Glomerular endothelial cell (primary cell): ENCODE data around the gene TRIM73. TPM values are rescaled to one million over a fixed set of nuclear protein-coding genes. Genes with fewer than 3 reads are reported as not detected.
"Not testable (repeated sequence)": the region's sequence is repeated elsewhere in the genome, so short reads cannot be mapped to it uniquely, and the experiment has no call there.

Experiments used
- DNase-seq: peaks from one replicate; pipeline ENCODE4 v3.0.0-alpha.2; 2011; ENCODE audit warnings: low read depth, low spot score; ENCODE audit errors: extremely low read depth
- total RNA-seq: library from RNA; depleted of rRNA; stranded (reverse); fragments of >200 nt; gene quantifications from 2 replicates; pipeline ENCODE4 v1.2.3, GENCODE V29; 2015

Gene TRIM73
- total RNA-seq, 1 donor from 2014 or later: 2.6 TPM

DNA sequence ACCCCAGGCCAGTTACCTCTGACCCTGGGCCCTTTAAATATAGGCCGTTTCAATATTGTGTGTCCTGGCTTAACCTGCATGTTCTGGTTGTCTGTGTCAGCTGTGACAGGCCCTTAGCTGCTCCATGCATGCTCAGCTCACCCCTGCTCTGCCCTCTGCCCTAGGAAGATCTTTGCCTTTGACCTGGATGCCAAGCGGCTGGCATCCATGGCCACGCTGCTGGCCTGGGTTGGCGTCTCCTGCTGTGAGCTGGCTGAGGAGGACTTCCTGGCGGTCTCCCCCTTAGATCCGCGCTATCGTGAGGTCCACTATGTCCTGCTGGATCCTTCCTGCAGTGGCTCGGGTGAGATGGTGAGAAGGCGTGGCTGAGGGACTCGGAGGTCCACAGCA is 20.0 kb downstream of the TRIM73 start:
- DNase-seq: not testable (repeated sequence)

DNA sequence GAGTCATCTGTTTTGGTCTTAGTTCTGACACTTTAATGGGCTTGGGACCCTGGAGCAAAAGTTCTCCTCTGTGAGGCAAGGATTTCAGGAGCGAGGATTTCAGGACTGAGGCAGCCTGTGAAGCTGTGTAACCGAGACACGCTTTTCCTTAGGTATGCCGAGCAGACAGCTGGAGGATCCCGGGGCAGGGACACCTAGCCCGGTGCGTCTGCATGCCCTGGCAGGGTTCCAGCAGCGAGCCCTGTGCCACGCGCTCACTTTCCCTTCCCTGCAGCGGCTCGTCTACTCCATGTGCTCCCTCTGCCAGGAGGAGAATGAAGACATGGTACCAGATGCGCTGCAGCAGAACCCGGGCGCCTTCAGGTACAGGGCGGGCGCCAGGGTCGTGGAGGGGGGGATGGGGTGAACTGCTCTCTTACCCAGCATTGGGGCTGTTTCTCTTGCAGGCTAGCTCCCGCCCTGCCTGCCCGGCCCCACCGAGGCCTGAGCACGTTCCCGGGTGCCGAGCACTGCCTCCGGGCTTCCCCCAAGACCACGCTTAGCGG is 20.5 kb downstream of the TRIM73 start:
- not testable (repeated sequence) for DNase-seq

- DNase-seq: not testable (repeated sequence)
These were observed 21.4 kb downstream of the TRIM73 start for GRCh38 chr7:75416787-75417186.

GRCh38 chr7:75418292-75418858 is 22.9 kb downstream of the TRIM73 start:
- not testable (repeated sequence) for DNase-seq

DNA sequence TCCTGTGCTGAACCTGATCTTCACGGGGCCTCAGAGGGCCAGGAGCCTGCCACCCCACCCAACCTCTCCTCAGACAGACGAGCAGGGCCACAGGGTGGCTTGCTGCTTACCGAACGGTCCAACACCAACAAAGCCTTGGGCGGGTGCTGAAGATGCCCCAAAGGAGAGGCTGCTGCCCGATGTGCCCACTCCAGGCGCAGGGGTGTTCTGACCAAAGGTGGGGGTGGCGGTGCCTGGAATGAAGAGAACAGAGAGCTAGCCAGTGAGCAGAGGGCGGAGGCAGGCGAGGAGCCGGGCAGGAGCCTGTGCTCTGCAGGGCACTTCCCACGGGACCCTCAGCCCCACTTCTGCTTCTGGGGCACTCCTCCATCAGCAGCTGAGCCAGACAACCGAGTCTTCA is 23.8 kb downstream of the TRIM73 start:
- DNase-seq: not testable (repeated sequence)

DNA sequence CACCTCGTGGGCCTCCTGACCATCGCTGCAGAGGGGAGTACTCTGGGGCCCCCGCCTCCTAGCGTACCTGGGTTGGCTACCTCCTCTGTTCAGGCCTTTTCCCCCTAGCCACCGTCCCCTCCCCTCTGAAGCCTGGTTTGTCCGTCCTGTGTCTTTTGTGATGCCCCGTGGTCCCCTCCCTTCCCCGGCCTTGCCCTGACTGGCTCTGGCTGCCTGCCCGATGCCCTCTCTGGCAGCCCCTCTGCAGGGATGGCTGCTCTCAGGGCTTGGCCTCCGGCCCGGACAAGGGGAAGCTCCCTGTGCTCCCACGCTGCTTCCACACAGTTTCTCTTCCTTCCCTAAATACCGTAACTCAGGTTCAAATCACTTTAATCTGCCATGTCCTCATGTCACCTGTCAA is 24.3 kb downstream of the TRIM73 start:
- not testable (repeated sequence) for DNase-seq

- DNase-seq: not testable (repeated sequence)
These were observed 24.7 kb downstream of the TRIM73 start for GRCh38 chr7:75420152-75420551.

DNA sequence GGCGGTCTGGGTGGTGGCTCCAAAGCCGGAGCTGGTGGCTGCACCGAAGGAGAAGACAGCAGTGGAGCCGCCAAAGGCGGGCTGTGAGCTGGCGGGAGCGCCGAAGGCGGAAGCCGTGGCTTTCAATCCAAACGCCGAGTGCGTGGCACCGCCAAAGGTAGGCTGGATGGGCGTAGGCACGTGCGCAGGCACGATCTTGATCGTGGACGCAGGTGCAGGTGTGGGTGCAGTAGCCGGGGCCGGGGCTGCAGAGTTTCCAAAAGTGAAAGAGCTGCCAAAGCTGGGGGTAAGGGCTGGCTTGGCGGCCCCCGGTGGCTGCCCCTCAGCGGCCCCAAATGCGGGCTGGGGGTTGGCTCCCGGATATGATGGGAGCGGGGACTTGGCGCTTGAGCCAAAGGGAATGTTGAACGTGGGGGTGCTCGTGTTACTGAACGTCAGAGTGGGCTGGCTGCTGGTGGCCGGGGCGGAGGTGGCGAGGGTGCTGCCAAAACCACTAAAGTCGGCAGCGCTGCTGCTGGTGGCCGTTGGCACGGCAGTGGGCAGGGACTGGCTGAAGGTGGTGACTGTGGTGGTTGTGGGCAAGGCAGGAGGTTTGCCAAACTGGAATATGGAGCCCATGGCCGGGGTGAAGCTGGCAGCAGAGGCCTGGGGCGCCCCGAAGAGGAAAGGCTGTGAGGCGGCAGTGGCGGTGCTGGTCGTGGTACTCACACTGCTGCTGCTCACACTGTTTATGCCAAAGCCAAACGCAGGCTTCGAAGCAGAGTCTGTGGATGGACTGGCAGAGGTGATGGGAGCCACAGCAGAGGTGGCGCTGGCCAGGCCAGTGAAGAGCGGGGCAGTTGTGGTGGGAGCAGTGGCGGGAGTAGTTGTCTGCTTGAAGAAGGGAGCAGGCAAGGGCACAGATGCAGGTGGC is 26.6 kb downstream of the TRIM73 start:
- not testable (repeated sequence) for DNase-seq

GRCh38 chr7:75423481-75423880 is 28.1 kb downstream of the TRIM73 start:
- DNase-seq: not testable (repeated sequence)

DNA sequence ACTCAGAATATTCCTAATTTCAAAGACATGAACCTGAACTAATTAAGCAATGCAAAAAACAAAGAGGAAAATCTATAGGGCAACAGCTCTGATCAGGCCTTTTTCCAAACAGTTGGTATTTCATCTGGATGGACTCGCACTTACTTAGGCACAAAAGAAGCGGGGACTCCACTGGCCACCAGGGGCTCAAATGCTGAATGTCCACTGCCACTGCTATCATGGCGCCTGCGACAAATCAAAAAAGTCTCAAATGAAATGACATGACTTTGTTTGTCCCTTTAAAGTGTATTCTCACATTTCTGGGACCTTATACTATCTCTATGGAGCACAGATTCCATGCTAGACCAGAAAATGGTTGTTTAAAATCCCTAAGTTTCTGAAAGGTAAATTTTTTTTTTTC is 43.6 kb downstream of the TRIM73 start:
- not testable (repeated sequence) for DNase-seq

GRCh38 chr7:75442101-75442464 is 46.7 kb downstream of the TRIM73 start:
- not testable (repeated sequence) for DNase-seq

- DNase-seq: not testable (repeated sequence)
These were observed 47.2 kb downstream of the TRIM73 start for GRCh38 chr7:75442465-75443111.

DNA sequence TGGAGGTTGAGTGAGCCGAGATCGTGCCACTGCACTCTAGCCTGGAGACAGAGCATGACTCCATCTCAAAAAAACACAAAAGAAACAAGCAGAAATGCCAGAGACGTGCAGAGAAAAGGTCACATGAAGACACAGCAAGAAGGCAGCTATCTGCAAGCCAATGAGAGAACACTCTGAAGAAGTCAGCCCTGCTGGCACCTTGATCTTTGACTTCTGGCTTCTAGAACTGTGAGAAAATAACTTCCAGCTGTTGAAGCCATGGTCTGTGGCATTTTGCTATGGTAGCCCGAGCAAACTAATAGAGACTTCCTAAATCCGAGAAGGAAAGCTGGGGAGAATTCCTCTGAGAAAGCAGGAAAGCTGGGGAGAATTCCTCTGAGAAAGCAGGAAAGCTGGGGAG is 54.5 kb downstream of the TRIM73 start:
- not testable (repeated sequence) for DNase-seq

DNA sequence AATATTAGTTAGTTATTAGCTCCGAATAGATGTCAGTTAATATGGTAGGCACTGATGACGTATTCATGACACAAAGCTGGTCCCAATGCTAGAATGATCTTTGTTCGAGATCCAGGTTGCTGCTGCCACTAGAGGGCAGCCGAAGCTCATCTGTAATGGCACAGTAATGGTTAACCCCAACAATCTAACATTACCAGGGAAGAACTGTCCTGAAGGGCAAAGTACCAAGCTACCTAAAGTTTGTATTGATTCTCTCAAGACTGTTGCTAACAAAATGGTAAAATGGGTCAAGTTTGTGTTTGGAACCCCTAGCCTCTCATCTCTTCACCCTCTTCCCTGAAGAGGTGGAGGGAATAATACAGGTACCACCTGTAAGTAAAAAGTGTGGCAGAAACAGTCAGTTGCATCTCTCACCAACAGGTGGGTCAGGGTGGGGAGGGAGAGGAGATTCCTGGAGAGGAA is 57.1 kb downstream of the TRIM73 start:
- DNase-seq: not testable (repeated sequence)

Other genes starting within 250 kb of the TRIM73 start
- gene POM121C, start 90.7 kb downstream of the TRIM73 start, total RNA-seq: 24.8 and 25.9 TPM in 2 replicates
- gene SPDYE5, start 96.7 kb downstream of the TRIM73 start, total RNA-seq: not detected in 2 replicates